Nephron (organoid): ENCODE measurements around the gene SMIM44.

Experiments used
- H3K27ac Mint-ChIP-seq, 3 experiments: 2 replicates each; pipeline ENCODE4 v1.8.0; 2020; ENCODE audit warnings: mixed read lengths in 3 of 3, mild to moderate bottlenecking in 2 of 3, moderate library complexity in 1 of 3
- H3K27me3 Mint-ChIP-seq: 2 replicates; pipeline ENCODE4 v1.8.0; 2021; ENCODE audit warnings: low read depth, mild to moderate bottlenecking, moderate library complexity, mixed read lengths
- H3K36me3 Mint-ChIP-seq: 2 replicates; pipeline ENCODE4 v1.8.0; 2020; ENCODE audit warnings: low read depth, mixed read lengths
- H3K4me1 Mint-ChIP-seq: 2 replicates; pipeline ENCODE4 v1.8.0; 2020; ENCODE audit warnings: mixed read lengths
- H3K4me3 Mint-ChIP-seq, 3 experiments: 2 replicates each; pipeline ENCODE4 v1.8.0; 2020; ENCODE audit warnings: mild to moderate bottlenecking in 3 of 3, mixed read lengths in 3 of 3, moderate library complexity in 2 of 3
- H3K9me3 Mint-ChIP-seq: 2 replicates; pipeline ENCODE4 v1.8.0; 2020; ENCODE audit warnings: mixed read lengths
- CTCF ChIP-seq, 3 experiments: fragments of 200-600 bp; sonication (generic); IDR thresholded peaks; one replicate each; pipeline ENCODE4 v1.5.0; 2021; ENCODE audit warnings: antibody characterized with exemption in 3 of 3; ENCODE audit not compliant: unreplicated experiment in 3 of 3

The SMIM44 gene

GRCh38 chr19:3499738-3500428 lies 16.6 kb upstream of the SMIM44 start:
- Mint-ChIP-seq H3K4me3 (peak overlapping the region; percentile 81 to 90 (median 87)), H3K4me1 (peaks cover 16% of the 10 kb centered on the region), H3K27me3 (peaks cover 3% of the 10 kb centered on the region), H3K27ac (peak overlapping the region; percentile 97 to 99 (median 99)), H3K9me3 (no peaks in the 10 kb centered on the region), H3K36me3 (peaks cover 28% of the 10 kb centered on the region)
- TF ChIP-seq CTCF (IDR thresholded peaks at IDR 0.05; ENCODE audit: unreplicated experiment in 3 of 3): no peak

- Mint-ChIP-seq H3K27ac (peak overlapping the region; percentile 94 to 98 (median 95)), H3K36me3 (peaks cover 34% of the 10 kb centered on the region), H3K4me3 (peak overlapping the region; percentile 57 to 81 (median 59)), H3K4me1 (peaks cover 16% of the 10 kb centered on the region), H3K9me3 (no peaks in the 10 kb centered on the region), H3K27me3 (peaks cover 3% of the 10 kb centered on the region)
- TF ChIP-seq CTCF (IDR thresholded peaks at IDR 0.05; ENCODE audit: unreplicated experiment in 3 of 3): no peak
Measured at GRCh38 chr19:3497757-3498520, 14.7 kb upstream of the SMIM44 start.

- Mint-ChIP-seq H3K9me3 (no peaks in the 10 kb centered on the region), H3K4me3 (peak overlapping the region in 1 of 3 experiments; percentile 74), H3K4me1 (peaks cover 16% of the 10 kb centered on the region), H3K27ac (peak overlapping the region in 1 of 3 experiments; percentile 46), H3K36me3 (peaks cover 39% of the 10 kb centered on the region), H3K27me3 (peaks cover 3% of the 10 kb centered on the region)
- no peak for TF ChIP-seq CTCF (IDR thresholded peaks at IDR 0.05; ENCODE audit: unreplicated experiment in 3 of 3)
Measured at GRCh38 chr19:3496392-3497273, 13.4 kb upstream of the SMIM44 start.

- no peak for TF ChIP-seq CTCF (IDR thresholded peaks at IDR 0.05; ENCODE audit: unreplicated experiment in 3 of 3)
- Mint-ChIP-seq H3K4me1 (peaks cover 10% of the 10 kb centered on the region), H3K4me3 (no peak overlapping the region), H3K27ac (no peak overlapping the region), H3K27me3 (peaks cover 3% of the 10 kb centered on the region), H3K9me3 (no peaks in the 10 kb centered on the region), H3K36me3 (peaks cover 39% of the 10 kb centered on the region)
Measured at GRCh38 chr19:3494559-3494958, 11.3 kb upstream of the SMIM44 start.

- Mint-ChIP-seq H3K36me3 (peaks cover 37% of the 10 kb centered on the region), H3K27ac (no peak overlapping the region), H3K9me3 (no peaks in the 10 kb centered on the region), H3K4me1 (peaks cover 7% of the 10 kb centered on the region), H3K27me3 (peaks cover 3% of the 10 kb centered on the region), H3K4me3 (no peak overlapping the region)
- no peak for TF ChIP-seq CTCF (IDR thresholded peaks at IDR 0.05; ENCODE audit: unreplicated experiment in 3 of 3)
Measured at GRCh38 chr19:3494051-3494450, 10.8 kb upstream of the SMIM44 start.
